Stomach smooth muscle (tissue), 2 donors: ENCODE measurements around the gene TMEM242.
"Not testable (repeated sequence)": the region's sequence is repeated elsewhere in the genome, so short reads cannot be mapped to it uniquely, and the experiment has no call there.

Source experiments
- H3K27ac ChIP-seq: one replicate; pipeline ENCODE4 v1.7.0; 2013; ENCODE audit warnings: mild to moderate bottlenecking, low read length, inconsistent platforms
- H3K27me3 ChIP-seq, 2 donors: one replicate each; pipeline ENCODE4 v1.7.0; 2013; ENCODE audit warnings: low read length in 2 of 2; ENCODE audit not compliant: insufficient read depth in 2 of 2, control insufficient read depth in 1 of 2
- H3K36me3 ChIP-seq, 2 donors: one replicate each; pipeline ENCODE4 v1.7.0; 2013; ENCODE audit warnings: low read length in 2 of 2; ENCODE audit not compliant: control insufficient read depth in 2 of 2, insufficient read depth in 2 of 2
- H3K4me1 ChIP-seq: one replicate; pipeline ENCODE4 v1.7.0; 2013; ENCODE audit warnings: low read length; ENCODE audit not compliant: control insufficient read depth, insufficient read depth
- H3K4me3 ChIP-seq, 2 donors: one replicate each; pipeline ENCODE4 v1.7.0; 2013; ENCODE audit warnings: low read length in 2 of 2
- H3K9ac ChIP-seq, 2 donors: one replicate each; pipeline ENCODE4 v1.7.0; 2013; ENCODE audit warnings: low read length in 2 of 2, mild to moderate bottlenecking in 1 of 2
- H3K9me3 ChIP-seq, 2 donors: one replicate each; pipeline ENCODE4 v1.7.0; 2013; ENCODE audit warnings: low read length in 2 of 2; ENCODE audit not compliant: control insufficient read depth in 2 of 2
- donor health status: healthy.
- donor health status: Pancreatic carcinoma.

Gene TMEM242

DNA sequence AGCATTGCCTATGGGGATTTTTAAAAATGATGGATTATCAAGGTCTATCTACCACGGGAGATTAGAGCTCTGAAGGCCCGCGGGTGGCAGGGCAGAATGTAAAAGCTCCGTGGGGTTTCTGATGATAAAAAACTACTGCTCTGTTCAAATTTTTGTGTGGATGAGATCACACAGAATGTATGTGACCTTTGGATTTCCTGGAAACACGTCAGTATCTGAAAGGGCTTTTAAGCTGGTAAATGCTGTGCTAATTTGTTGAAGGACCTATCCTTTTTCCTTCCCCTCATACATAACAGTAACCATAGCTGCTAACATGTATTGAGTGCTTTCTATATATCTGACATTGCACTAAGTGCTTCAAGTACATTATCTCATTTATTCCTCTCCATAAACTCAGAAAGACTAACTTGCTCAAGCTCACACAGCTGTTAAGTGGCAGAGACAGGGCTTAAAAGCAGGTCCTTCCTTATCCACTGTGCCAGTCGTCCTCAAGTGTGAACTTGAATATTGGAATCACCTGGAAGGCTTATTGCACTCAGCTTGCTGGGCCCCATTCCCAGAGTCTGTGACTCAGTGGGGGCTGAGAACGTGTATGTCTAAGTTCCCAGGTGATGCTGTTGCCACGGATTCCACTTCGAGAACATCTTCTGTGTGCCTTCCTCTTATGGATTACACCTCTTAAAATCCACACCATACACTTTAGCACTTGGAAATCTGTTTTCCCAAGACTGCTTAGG, 1.9 kb upstream of the TMEM242 start:
- Histone ChIP-seq H3K27ac (no peak overlapping the region), H3K4me3 (no peak overlapping the region), H3K36me3 (no peaks in the 10 kb centered on the region), H3K4me1 (peaks cover 10% of the 10 kb centered on the region), H3K27me3 (no peaks in the 10 kb centered on the region), H3K9ac (no peak overlapping the region), H3K9me3 (no peaks in the 10 kb centered on the region)

DNA sequence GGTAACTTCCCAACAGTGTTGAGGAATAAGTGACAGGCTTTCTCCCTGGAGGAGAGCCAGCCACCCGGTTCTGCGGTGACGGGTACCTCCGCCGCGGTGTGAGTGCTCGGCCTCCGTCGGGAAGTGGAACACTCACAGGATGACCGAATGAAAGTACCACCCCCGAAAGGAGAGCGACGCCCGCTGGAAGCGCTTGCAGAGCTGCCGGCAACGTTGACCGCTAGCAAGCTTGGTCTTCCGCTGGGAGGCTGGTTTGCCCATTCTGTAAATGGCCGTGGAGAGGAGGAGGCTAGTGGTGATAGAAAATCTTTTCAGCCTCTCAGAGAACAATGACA, 614 bp upstream of the TMEM242 start:
- peaks cover 3 to 4% of the 10 kb centered on the region in 2 donors for H3K36me3 ChIP-seq
- H3K27me3 ChIP-seq = no peaks in the 10 kb centered on the region
- H3K9ac ChIP-seq = peak overlapping the region; percentile 97 to 98
- no peaks in the 10 kb centered on the region for H3K9me3 ChIP-seq
- H3K4me3 ChIP-seq = peak overlapping the region; percentile 73 to 94
- H3K4me1 ChIP-seq = peaks cover 10% of the 10 kb centered on the region
- H3K27ac ChIP-seq = peak overlapping the region; percentile 97

DNA sequence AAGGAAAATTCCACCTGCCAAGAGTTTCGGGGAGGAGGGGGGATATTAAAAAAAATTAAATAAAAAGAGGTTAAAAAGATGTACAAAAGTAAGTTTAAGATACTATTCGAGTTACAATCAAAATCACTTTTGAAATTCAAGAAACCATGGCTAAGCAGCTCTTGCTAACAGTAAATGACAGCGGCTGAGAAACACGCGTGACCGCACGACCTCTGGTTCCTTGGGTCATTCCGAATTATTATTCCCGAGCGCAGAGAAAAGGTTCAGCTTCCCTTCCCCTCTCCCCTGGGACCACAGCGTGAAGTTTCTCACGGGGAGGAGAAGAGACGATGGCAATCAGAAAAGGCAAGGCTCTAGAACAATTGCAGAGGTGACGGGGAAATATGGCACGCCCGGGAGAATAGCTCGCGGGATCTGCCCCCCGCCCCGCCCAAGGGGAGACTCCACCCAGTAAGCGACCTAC, 496 bp downstream of the TMEM242 start:
- H3K9ac ChIP-seq = peak overlapping the region; percentile 97 to 98
- no peaks in the 10 kb centered on the region for H3K9me3 ChIP-seq
- peaks cover 10% of the 10 kb centered on the region for H3K4me1 ChIP-seq
- H3K27me3 ChIP-seq = no peaks in the 10 kb centered on the region
- H3K4me3 ChIP-seq = peak overlapping the region; percentile 73 to 94
- H3K27ac ChIP-seq = peak overlapping the region; percentile 97
- peaks cover 7 to 10% of the 10 kb centered on the region in 2 donors for H3K36me3 ChIP-seq

DNA sequence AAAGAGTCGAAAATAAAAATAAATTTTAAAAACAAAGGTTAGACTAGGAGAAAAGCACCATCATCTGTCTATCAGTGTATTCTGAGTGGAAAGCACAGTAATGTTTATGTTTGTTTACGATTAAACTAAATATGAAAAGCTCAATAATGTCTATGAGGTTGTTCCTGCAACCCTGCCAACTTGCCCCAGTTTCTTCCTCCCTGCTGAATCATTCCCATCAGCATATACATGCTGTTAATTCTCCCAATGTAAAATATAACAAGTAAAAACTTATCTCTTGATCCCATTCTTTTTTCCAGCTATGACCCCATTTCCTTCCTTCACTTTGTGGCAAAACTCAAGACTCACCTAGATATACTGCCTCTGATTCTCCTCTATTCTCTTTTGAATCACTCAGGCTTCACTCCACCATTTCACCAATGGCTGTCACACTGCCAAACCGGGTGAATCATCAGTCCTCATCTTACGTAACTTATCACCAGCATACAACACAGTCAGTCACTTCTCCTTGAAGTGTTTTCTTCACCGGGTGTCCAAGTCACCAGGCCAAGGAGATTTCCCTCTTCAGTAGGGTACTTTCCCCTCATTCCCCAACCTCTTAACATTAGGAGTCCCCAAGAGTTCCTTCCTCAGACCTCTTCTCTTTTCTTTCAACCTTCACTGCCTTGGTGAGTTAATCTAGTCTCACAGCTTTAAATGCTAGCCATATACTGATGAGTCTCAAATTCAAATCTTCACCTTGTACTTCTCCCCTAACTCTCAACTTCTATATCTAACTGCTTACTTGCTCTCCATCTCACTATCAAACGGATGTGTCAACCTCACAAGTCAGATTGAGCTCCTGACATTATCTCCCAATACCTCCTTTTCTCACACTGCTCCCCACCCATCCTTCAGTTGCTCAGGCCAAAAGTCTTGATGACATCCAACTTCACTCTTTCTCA, 6.2 kb downstream of the TMEM242 start:
- Histone ChIP-seq H3K27ac (peak overlapping the region; percentile 37), H3K36me3 (peaks cover 30 to 41% of the 10 kb centered on the region in 2 donors), H3K27me3 (no peaks in the 10 kb centered on the region), H3K4me1 (peaks cover 6% of the 10 kb centered on the region), H3K4me3 (no peak overlapping the region), H3K9me3 (no peaks in the 10 kb centered on the region), H3K9ac (no peak overlapping the region)

GRCh38 chr6:157314705-157315321, 8.5 kb downstream of the TMEM242 start:
- no peak overlapping the region for H3K27ac ChIP-seq

GRCh38 chr6:157313531-157314467, 9.5 kb downstream of the TMEM242 start:
- H3K4me3 ChIP-seq = no peak overlapping the region
- H3K9ac ChIP-seq = no peak overlapping the region
- no peak overlapping the region for H3K27ac ChIP-seq
- H3K4me1 ChIP-seq = peaks cover 8% of the 10 kb centered on the region
- no peaks in the 10 kb centered on the region for H3K27me3 ChIP-seq
- no peaks in the 10 kb centered on the region for H3K9me3 ChIP-seq
- peaks cover 27 to 46% of the 10 kb centered on the region in 2 donors for H3K36me3 ChIP-seq

More at GRCh38 chr6:157314705-157315321, 8.5 kb downstream of the TMEM242 start:
- H3K36me3 ChIP-seq = peaks cover 31 to 48% of the 10 kb centered on the region in 2 donors
- H3K4me1 ChIP-seq = peaks cover 8% of the 10 kb centered on the region
- no peaks in the 10 kb centered on the region for H3K27me3 ChIP-seq
- no peaks in the 10 kb centered on the region for H3K9me3 ChIP-seq
- H3K9ac ChIP-seq = no peak overlapping the region
- H3K4me3 ChIP-seq = no peak overlapping the region

DNA sequence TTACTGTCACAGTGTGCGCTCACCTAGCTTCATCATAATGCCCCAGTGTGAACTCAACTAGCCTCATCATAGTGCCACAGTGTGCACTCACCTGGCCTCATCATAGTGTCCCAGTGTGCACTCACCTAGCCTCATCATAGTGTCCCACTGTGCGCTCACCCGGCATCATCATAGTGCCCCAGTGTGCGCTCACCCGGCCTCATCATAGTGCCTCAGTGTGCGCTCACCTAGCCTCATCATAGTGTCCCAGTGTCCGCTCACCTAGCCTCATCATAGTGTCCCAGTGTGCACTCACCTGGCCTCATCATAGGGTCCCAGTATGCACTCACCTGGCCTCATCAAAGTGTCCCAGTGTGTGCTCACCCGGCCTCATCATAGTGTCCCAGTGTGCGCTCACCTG, 10.6 kb downstream of the TMEM242 start:
- Histone ChIP-seq H3K9ac (no peak overlapping the region), H3K4me1 (peaks cover 8% of the 10 kb centered on the region), H3K27me3 (no peaks in the 10 kb centered on the region), H3K27ac (no peak overlapping the region), H3K4me3 (no peak overlapping the region), H3K36me3 (peaks cover 24 to 39% of the 10 kb centered on the region in 2 donors), H3K9me3 (no peaks in the 10 kb centered on the region)

DNA sequence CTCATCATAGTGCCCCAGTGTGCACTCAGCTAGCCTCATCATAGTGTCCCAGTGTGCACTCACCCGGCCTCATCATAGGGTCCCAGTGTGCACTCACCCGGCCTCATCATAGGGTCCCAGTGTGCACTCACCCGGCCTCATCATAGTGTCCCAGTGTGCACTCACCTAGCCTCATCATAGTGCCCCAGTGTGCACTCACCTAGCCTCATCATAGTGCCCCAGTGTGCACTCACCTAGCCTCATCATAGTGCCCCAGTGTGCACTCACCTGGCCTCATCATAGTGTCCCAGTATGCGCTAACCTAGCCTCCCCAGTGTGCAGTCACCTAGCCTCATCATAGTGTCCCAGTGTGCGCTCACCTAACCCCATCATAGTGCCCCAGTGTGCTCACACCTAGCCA, 12.6 kb downstream of the TMEM242 start:
- not testable (repeated sequence) for H3K9me3 ChIP-seq, H3K27me3 ChIP-seq, H3K4me3 ChIP-seq, H3K9ac ChIP-seq, H3K4me1 ChIP-seq, H3K27ac ChIP-seq
- H3K36me3 ChIP-seq = peaks cover 21 to 31% of the 10 kb centered on the region in 2 donors

- H3K36me3 ChIP-seq = peaks cover 6 to 14% of the 10 kb centered on the region in 2 donors
- H3K27ac ChIP-seq = no peak overlapping the region
- no peaks in the 10 kb centered on the region for H3K27me3 ChIP-seq
- H3K9ac ChIP-seq = no peak overlapping the region
- peaks cover 15% of the 10 kb centered on the region for H3K4me1 ChIP-seq
- no peak overlapping the region for H3K4me3 ChIP-seq
- no peaks in the 10 kb centered on the region for H3K9me3 ChIP-seq
Observed at GRCh38 chr6:157307661-157308060, 15.7 kb downstream of the TMEM242 start.
